HEK293T (cell line): Measurements from ENCODE around the gene GPR142.

Experiments used
- CTCF ChIA-PET: fragments of 350-600 bp; formaldehyde crosslinking; extraction: SDS; loops from one replicate; lab custom pipeline; 2021; ENCODE audit warnings: antibody characterized with exemption, inconsistent platforms; lab: Yijun Ruan, JAX
- POLR2A ChIA-PET: fragments of 350-600 bp; formaldehyde crosslinking; extraction: SDS; loops from one replicate; lab custom pipeline; 2020; ENCODE audit warnings: antibody characterized with exemption, inconsistent platforms; lab: Yijun Ruan, JAX
- DNase-seq: peaks from one replicate; pipeline ENCODE4 v3.0.0; 2012; ENCODE audit warnings: mixed read lengths; ENCODE audit errors: extremely low spot score
- ARNT ChIP-seq: fragments of 450-650 bp; IDR thresholded peaks from 2 replicates; pipeline ENCODE4 v1.6.1; 2017; ENCODE audit warnings: mild to moderate bottlenecking
- BHLHE40 ChIP-seq: fragments of 450-650 bp; IDR thresholded peaks from 2 replicates; pipeline ENCODE4 v1.6.1; 2016; ENCODE audit warnings: mild to moderate bottlenecking, moderate library complexity, borderline replicate concordance
- CTBP1 ChIP-seq: fragments of 450-650 bp; IDR thresholded peaks from 2 replicates; pipeline ENCODE4 v1.6.1; 2016; ENCODE audit warnings: borderline replicate concordance
- ELF4 ChIP-seq: fragments of 450-650 bp; IDR thresholded peaks from 2 replicates; pipeline ENCODE4 v1.6.1; 2017; ENCODE audit warnings: antibody characterized with exemption
- FOXA1 ChIP-seq: fragments of 450-650 bp; IDR thresholded peaks from 2 replicates; pipeline ENCODE4 v1.6.1; 2016; ENCODE audit warnings: mild to moderate bottlenecking
- FOXK2 ChIP-seq: fragments of 450-650 bp; IDR thresholded peaks from 2 replicates; pipeline ENCODE4 v1.6.1; 2016; ENCODE audit warnings: mild to moderate bottlenecking
- FOXM1 ChIP-seq: fragments of 450-650 bp; IDR thresholded peaks from 2 replicates; pipeline ENCODE4 v1.6.1; 2017; ENCODE audit warnings: mild to moderate bottlenecking, borderline replicate concordance
- HDGF ChIP-seq: fragments of 450-650 bp; IDR thresholded peaks from 2 replicates; pipeline ENCODE4 v1.6.1; 2017; ENCODE audit warnings: antibody characterized with exemption, borderline replicate concordance
- L3MBTL2 ChIP-seq: fragments of 450-650 bp; conservative IDR thresholded peaks from 2 replicates; pipeline ENCODE4 v1.6.1; 2016; ENCODE audit warnings: mild to moderate bottlenecking
- LEF1 ChIP-seq: fragments of 450-650 bp; IDR thresholded peaks from 2 replicates; pipeline ENCODE4 v1.6.1; 2017; ENCODE audit warnings: mild to moderate bottlenecking, borderline replicate concordance
- NFRKB ChIP-seq: fragments of 450-650 bp; IDR thresholded peaks from 2 replicates; pipeline ENCODE4 v1.6.1; 2016; ENCODE audit warnings: mild to moderate bottlenecking, moderate library complexity
- PKNOX1 ChIP-seq: fragments of 450-650 bp; IDR thresholded peaks from 2 replicates; pipeline ENCODE4 v1.6.1; 2016
- SP1 ChIP-seq: fragments of 450-650 bp; IDR thresholded peaks from 2 replicates; pipeline ENCODE4 v1.6.1; 2017
- SUZ12 ChIP-seq: fragments of 450-650 bp; IDR thresholded peaks from 2 replicates; pipeline ENCODE4 v1.6.1; 2016; ENCODE audit warnings: mild to moderate bottlenecking
- TARDBP ChIP-seq: fragments of 450-650 bp; IDR thresholded peaks from 2 replicates; pipeline ENCODE4 v1.6.1; 2016
- ZNF384 ChIP-seq: fragments of 450-650 bp; IDR thresholded peaks from 2 replicates; pipeline ENCODE4 v1.6.1; 2016

GPR142 gene

GRCh38 chr17:74369665-74370490 lies 2.6 kb downstream of the GPR142 start:
- no peak for TF ChIP-seq ZNF384
- TF ChIP-seq SP1, result no peak
- TF ChIP-seq FOXK2, result no peak
- no peak for TF ChIP-seq PKNOX1
- TF ChIP-seq FOXM1, result no peak
- TF ChIP-seq TARDBP, result no peak
- TF ChIP-seq SUZ12, result no peak
- no peak for TF ChIP-seq L3MBTL2
- TF ChIP-seq NFRKB, result no peak
- ChIA-PET CTCF (interaction anchor here (1.0 to 3.0 kb wide), 4 partner anchors 8 to 85 kb away, joined by 4 to 32 read pairs (median 14); no protein-coding TSS in a partner anchor), POLR2A (interaction anchor here (1.2 kb wide), 1 partner anchor 9 kb away, joined by 4 read pairs; no protein-coding TSS in a partner anchor)
- DNase-seq, result no peak

DNA sequence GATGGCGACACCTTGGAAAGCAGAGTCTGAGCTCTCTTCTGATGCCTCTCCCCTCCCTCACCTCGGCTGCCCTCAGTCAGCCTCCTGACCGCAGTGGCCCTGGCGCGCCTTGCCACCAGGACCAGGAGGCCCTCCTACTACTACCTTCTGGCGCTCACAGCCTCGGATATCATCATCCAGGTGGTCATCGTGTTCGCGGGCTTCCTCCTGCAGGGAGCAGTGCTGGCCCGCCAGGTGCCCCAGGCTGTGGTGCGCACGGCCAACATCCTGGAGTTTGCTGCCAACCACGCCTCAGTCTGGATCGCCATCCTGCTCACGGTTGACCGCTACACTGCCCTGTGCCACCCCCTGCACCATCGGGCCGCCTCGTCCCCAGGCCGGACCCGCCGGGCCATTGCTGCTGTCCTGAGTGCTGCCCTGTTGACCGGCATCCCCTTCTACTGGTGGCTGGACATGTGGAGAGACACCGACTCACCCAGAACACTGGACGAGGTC lies 4.4 kb downstream of the GPR142 start:
- ChIA-PET POLR2A (no interaction called here), CTCF (interaction anchor here (1.1 kb wide), 1 partner anchor 85 kb away, joined by 3 read pairs; no protein-coding TSS in a partner anchor)
- no peak for DNase-seq
- TF ChIP-seq SP1, result no peak
- no peak for TF ChIP-seq SUZ12
- TF ChIP-seq NFRKB, result no peak
- no peak for TF ChIP-seq ZNF384
- TF ChIP-seq ARNT, result no peak
- no peak for TF ChIP-seq PKNOX1
- no peak for TF ChIP-seq BHLHE40
- TF ChIP-seq CTBP1, result no peak
- TF ChIP-seq TARDBP, result no peak

DNA sequence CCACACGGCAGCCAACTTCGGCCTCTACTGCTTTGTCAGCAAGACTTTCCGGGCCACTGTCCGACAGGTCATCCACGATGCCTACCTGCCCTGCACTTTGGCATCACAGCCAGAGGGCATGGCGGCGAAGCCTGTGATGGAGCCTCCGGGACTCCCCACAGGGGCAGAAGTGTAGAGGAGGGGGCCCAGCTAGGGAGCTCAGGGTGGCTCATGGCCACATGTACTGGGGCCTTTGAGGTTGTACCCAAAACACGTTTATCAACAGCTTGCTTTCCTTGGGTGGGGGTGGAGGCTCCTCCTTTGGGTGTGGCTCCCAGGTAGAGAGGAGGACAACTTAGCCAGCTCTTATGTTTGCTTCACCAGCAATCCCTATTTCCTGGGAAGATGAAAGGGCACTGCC lies 5.1 kb downstream of the GPR142 start:
- ChIA-PET POLR2A (no interaction called here), CTCF (no interaction called here)
- no peak for DNase-seq
- TF ChIP-seq ELF4 (no peak), SUZ12 (no peak), FOXK2 (no peak), CTBP1 (no peak)

DNA sequence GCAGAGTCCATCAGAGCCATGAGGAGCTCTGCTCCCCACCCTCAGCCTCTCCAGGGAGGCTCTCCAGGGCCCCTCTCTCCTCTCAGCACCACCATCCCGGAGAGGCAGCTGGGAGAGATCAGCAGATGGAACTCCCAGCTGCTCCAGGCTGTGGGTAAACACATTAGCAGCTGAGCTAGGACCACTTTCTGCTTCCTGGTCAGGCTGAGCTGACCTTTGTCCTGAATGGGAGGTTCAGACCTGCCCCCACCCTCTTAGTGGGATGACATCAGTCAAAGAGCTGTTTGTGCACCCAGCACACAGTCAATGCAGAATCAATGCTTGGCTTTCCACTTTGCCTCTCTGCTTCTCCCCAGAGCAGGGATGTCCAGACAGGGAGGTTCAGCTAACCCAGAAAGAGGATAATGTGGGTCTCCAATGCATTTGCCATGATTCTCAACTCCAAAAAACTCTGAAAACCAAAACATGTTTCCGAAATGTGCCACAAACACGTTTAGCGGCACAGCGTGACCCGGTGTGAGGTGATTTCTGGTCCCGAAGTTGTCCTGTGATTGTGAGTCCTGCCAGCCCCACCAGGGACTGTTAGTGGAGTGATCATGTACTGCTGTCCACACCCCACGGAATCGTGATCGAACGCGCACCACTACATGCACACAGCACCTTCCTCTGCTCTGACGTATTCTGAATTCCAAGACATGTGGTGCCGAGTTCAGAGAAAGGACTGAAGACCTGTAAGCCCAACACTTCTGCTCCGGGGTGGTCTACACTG lies 6.7 kb downstream of the GPR142 start:
- TF ChIP-seq TARDBP (no peak), HDGF (no peak), ZNF384 (no peak), PKNOX1 (no peak), FOXK2 (no peak), ELF4 (no peak), ARNT (no peak)
- ChIA-PET POLR2A (no interaction called here), CTCF (interaction anchor here (0.7 to 1.8 kb wide), 2 partner anchors 71 to 83 kb away, joined by 3 to 14 read pairs; no protein-coding TSS in a partner anchor)

DNA sequence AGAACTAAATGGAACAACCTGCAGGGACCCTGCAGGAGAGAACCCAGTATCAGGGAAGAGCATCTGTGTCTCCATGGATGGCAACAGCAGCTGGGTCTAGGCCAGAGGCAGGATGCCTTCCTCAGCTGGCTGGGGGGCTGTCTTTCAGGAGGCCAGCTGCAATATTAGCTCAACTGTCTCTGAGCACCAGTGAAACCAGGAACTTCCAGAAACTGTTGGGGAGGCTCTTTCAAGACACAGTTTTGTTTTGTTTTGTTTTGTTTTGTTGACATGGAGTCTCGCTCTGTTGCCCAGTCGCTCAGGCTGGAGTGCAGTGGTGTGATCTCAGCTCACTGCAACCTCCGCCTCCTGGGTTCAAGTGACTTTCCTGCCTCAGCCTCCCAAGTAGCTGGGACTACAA lies 7.6 kb downstream of the GPR142 start:
- POLR2A ChIA-PET, result no interaction called here
- DNase-seq, result no peak
- TF ChIP-seq FOXA1 (no peak), ELF4 (no peak), LEF1 (no peak)
- CTCF ChIA-PET, result no interaction called here

More for the DNA sequence above, 6.7 kb downstream of the GPR142 start:
- DNase-seq, result no peak

- CTCF ChIA-PET, result interaction anchor here (0.5 to 5.3 kb wide), 23 partner anchors 9 to 224 kb away, joined by 3 to 32 read pairs (median 4); partner anchors contain the start of gene GPR142
- DNase-seq, result peak; percentile 94
- TF ChIP-seq FOXM1 (no peak), CTBP1 (no peak), ARNT (no peak), HDGF (no peak), NFRKB (no peak), ZNF384 (no peak), FOXA1 (no peak), LEF1 (no peak), L3MBTL2 (no peak), ELF4 (no peak), SP1 (no peak), BHLHE40 (no peak), PKNOX1 (no peak), TARDBP (no peak), SUZ12 (no peak), FOXK2 (no peak)
- POLR2A ChIA-PET, result interaction anchor here (0.8 to 1.1 kb wide), 4 partner anchors 9 to 76 kb away, joined by 3 to 6 read pairs (median 4); no protein-coding TSS in a partner anchor
Measured at GRCh38 chr17:74379495-74380085, 12.3 kb downstream of the GPR142 start.
